GM23338 (cell line): ENCODE measurements around the gene BCL2L13. TPM values are rescaled to one million over a fixed set of nuclear protein-coding genes. Genes with fewer than 3 reads are reported as not detected.

ENCODE experiments used
- ATAC-seq: fragments of 200-7000 bp; cut with Tn5 transposase; 3 replicates; pipeline ENCODE4 v1.9.1; 2020
- DNase-seq: peaks from one replicate; pipeline ENCODE4 v3.0.0-alpha.2; 2015; ENCODE audit warnings: low spot score
- H2AFZ ChIP-seq: fragments of 200-600 bp; sonication (generic); 2 replicates; pipeline ENCODE4 v1.8.0; 2016; ENCODE audit warnings: antibody characterized with exemption, mild to moderate bottlenecking, moderate library complexity
- H3F3A ChIP-seq: fragments of 200-600 bp; sonication (generic); replicated peaks from 2 replicates; pipeline ENCODE4 v1.8.0; 2017; ENCODE audit warnings: antibody characterized with exemption, mixed run types, low read depth
- H3K27ac ChIP-seq: fragments of 200-600 bp; sonication (generic); 2 replicates; pipeline ENCODE4 v1.6.1; 2016; ENCODE audit warnings: low read depth
- H3K27me3 ChIP-seq: fragments of 200-600 bp; sonication (generic); 2 replicates; pipeline ENCODE4 v1.8.0; 2016; ENCODE audit warnings: mild to moderate bottlenecking, mixed run types, moderate library complexity; ENCODE audit not compliant: insufficient read depth
- H3K36me3 ChIP-seq: fragments of 200-600 bp; sonication (generic); 2 replicates; pipeline ENCODE4 v1.8.0; 2016; ENCODE audit warnings: mild to moderate bottlenecking; ENCODE audit not compliant: insufficient read depth
- H3K4me1 ChIP-seq: fragments of 200-600 bp; sonication (generic); 2 replicates; pipeline ENCODE4 v1.8.0; 2016; ENCODE audit warnings: mild to moderate bottlenecking, moderate library complexity; ENCODE audit not compliant: insufficient read depth
- H3K4me2 ChIP-seq: fragments of 200-600 bp; sonication (generic); 2 replicates; pipeline ENCODE4 v1.7.1; 2017; ENCODE audit warnings: mixed run types
- H3K4me3 ChIP-seq: fragments of 200-600 bp; sonication (generic); 2 replicates; pipeline ENCODE4 v1.6.1; 2016; ENCODE audit warnings: mixed run types
- H3K79me2 ChIP-seq: fragments of 200-600 bp; sonication (generic); replicated peaks from 2 replicates; pipeline ENCODE4 v1.8.0; 2017; ENCODE audit warnings: mild to moderate bottlenecking; ENCODE audit not compliant: insufficient read depth
- H3K9me2 ChIP-seq: fragments of 200-600 bp; sonication (generic); 2 replicates; pipeline ENCODE4 v1.8.0; 2017; ENCODE audit not compliant: insufficient read depth
- H4K20me1 ChIP-seq: fragments of 200-600 bp; sonication (generic); replicated peaks from 2 replicates; pipeline ENCODE4 v1.8.0; 2017; ENCODE audit warnings: mild to moderate bottlenecking; ENCODE audit not compliant: insufficient read depth
- H3K27ac Mint-ChIP-seq: 2 replicates; pipeline ENCODE4 v1.8.0; 2020; ENCODE audit warnings: inconsistent platforms, mild to moderate bottlenecking, moderate library complexity, mixed read lengths
- H3K27me3 Mint-ChIP-seq: 3 replicates; pipeline ENCODE4 v1.8.0; 2022; ENCODE audit warnings: low read depth, mild to moderate bottlenecking, moderate library complexity, mixed read lengths, inconsistent platforms; ENCODE audit not compliant: insufficient read depth, poor library complexity
- H3K36me3 Mint-ChIP-seq: 3 replicates; pipeline ENCODE4 v1.8.0; 2021; ENCODE audit warnings: low read depth, mild to moderate bottlenecking, inconsistent platforms, moderate library complexity, mixed read lengths
- H3K4me1 Mint-ChIP-seq: 3 replicates; pipeline ENCODE4 v1.8.0; 2020; ENCODE audit warnings: mild to moderate bottlenecking, inconsistent platforms, mixed read lengths
- H3K4me3 Mint-ChIP-seq: 3 replicates; pipeline ENCODE4 v1.8.0; 2021; ENCODE audit warnings: moderate library complexity, mild to moderate bottlenecking, inconsistent platforms, mixed read lengths
- H3K9me3 Mint-ChIP-seq: 3 replicates; pipeline ENCODE4 v1.8.0; 2020; ENCODE audit warnings: moderate library complexity, mild to moderate bottlenecking, inconsistent platforms, mixed read lengths
- CREB1 ChIP-seq: fragments of 250-450 bp; sonication (Bioruptor Pico); IDR thresholded peaks from 2 replicates; pipeline ENCODE4 v1.5.0; 2020; ENCODE audit warnings: low read depth, mild to moderate bottlenecking, moderate library complexity
- CTCF ChIP-seq, 2 experiments: fragments of 200-600 bp in 1 of 2; sonication (generic) in 1 of 2; conservative IDR thresholded peaks; 2 replicates each; pipeline versions ENCODE4 v1.5.1 to v1.6.1; 2016 to 2017; ENCODE audit warnings: antibody characterized with exemption in 2 of 2, low read depth in 2 of 2, mild to moderate bottlenecking in 2 of 2, moderate library complexity in 1 of 2
- EZH2 ChIP-seq: fragments of 200-600 bp; sonication (generic); IDR thresholded peaks from one replicate; pipeline ENCODE4 v1.8.0; 2017; ENCODE audit warnings: antibody characterized with exemption, mild to moderate bottlenecking, low read depth; ENCODE audit not compliant: unreplicated experiment
- EZH2phosphoT487 ChIP-seq: fragments of 200-600 bp; sonication (generic); IDR thresholded peaks from one replicate; pipeline ENCODE4 v1.8.1; 2018; ENCODE audit warnings: antibody characterized with exemption; ENCODE audit not compliant: unreplicated experiment
- JUNB ChIP-seq: IDR thresholded peaks from one replicate; pipeline ENCODE4 v1.6.1; 2016; ENCODE audit warnings: antibody characterized with exemption; ENCODE audit not compliant: unreplicated experiment
- NANOG ChIP-seq: IDR thresholded peaks from 2 replicates; pipeline ENCODE4 v1.6.1; 2016; ENCODE audit warnings: antibody characterized with exemption, borderline replicate concordance
- POLR2AphosphoS5 ChIP-seq: IDR thresholded peaks from 2 replicates; pipeline ENCODE4 v1.6.1; 2016; ENCODE audit warnings: antibody characterized with exemption, low read depth
- REST ChIP-seq: IDR thresholded peaks from one replicate; pipeline ENCODE4 v1.6.1; 2018; ENCODE audit warnings: antibody characterized with exemption; ENCODE audit not compliant: unreplicated experiment
- STAT1 ChIP-seq: IDR thresholded peaks from one replicate; pipeline ENCODE4 v1.6.1; 2016; ENCODE audit warnings: antibody characterized with exemption; ENCODE audit not compliant: unreplicated experiment
- ZNF114 ChIP-seq: fragments of 250-450 bp; sonication (Bioruptor Pico); IDR thresholded peaks from 2 replicates; pipeline ENCODE4 v1.5.0; 2020; ENCODE audit warnings: mild to moderate bottlenecking, moderate library complexity
- ZNF331 ChIP-seq: fragments of 250-450 bp; sonication (Bioruptor Pico); IDR thresholded peaks from 2 replicates; pipeline ENCODE4 v1.5.0; 2020; ENCODE audit warnings: low read depth, mild to moderate bottlenecking, moderate library complexity
- polyA plus RNA-seq: library from polyadenylated mRNA; unstranded; fragments of >200 nt; fragmentation: Nextera tagmentation; extraction: Ambion mirVana; gene quantifications from 2 replicates; pipeline ENCODE4 v1.2.1, GENCODE V29; 2016
- total RNA-seq: library from RNA; depleted of rRNA; stranded (reverse); fragments of >200 nt; shearing (Covaris generic); gene quantifications from 2 replicates; pipeline ENCODE4 v1.2.3, GENCODE V29; 2014
- TF ChIP-seq, protein P1 (sequence below): IDR thresholded peaks from 2 replicates; pipeline ENCODE4 v1.6.1; 2016; ENCODE audit warnings: antibody characterized with exemption
- TF ChIP-seq, protein P2 (sequence below): fragments of 250-450 bp; sonication (Bioruptor Pico); IDR thresholded peaks from 2 replicates; pipeline ENCODE4 v1.5.0; 2020; ENCODE audit warnings: mild to moderate bottlenecking, moderate library complexity

BCL2L13 gene
- total and polyA plus RNA-seq, 2 experiments from 2014 or later = 22.4 to 32.3 TPM

- H3K27me3 ChIP-seq = no peaks in the 10 kb centered on the region
- H3K4me1 Mint-ChIP-seq = peaks cover 3% of the 10 kb centered on the region; the same call in 1 of the 3 replicates
- H2AFZ ChIP-seq = no peak overlapping the region
- H3F3A ChIP-seq = 0 out of 2 replicates have a peak, but pooled peaks cover 2% of the 10 kb centered on the region
- H3K27ac ChIP-seq = peak overlapping the region; percentile 75
- H3K4me1 ChIP-seq = no peaks in the 10 kb centered on the region; the same call in 1 of the 2 replicates
- H3K4me3 ChIP-seq = peak overlapping the region; percentile 69
- H3K4me2 ChIP-seq = peak overlapping the region; percentile 98
- H3K27me3 Mint-ChIP-seq = peaks cover 2% of the 10 kb centered on the region
- no peaks in the 10 kb centered on the region for H3K9me2 ChIP-seq
- ATAC-seq (no peak; the same call in 2 of the 3 replicates), DNase-seq (peak; percentile 8)
- H3K9me3 Mint-ChIP-seq = no peaks in the 10 kb centered on the region
- H3K36me3 Mint-ChIP-seq = 0 out of 3 replicates have a peak, but pooled peaks cover 2% of the 10 kb centered on the region
- peak overlapping the region; percentile 99 for H3K27ac Mint-ChIP-seq
- H3K4me3 Mint-ChIP-seq = peak overlapping the region; percentile 96
- peaks cover 2% of the 10 kb centered on the region; the same call in 1 of the 2 replicates for H3K36me3 ChIP-seq
- peaks cover 16% of the 10 kb centered on the region for H4K20me1 ChIP-seq
- H3K79me2 ChIP-seq = peaks cover 55% of the 10 kb centered on the region
- TF ChIP-seq EZH2 (no peak), NANOG (no peak), POLR2AphosphoS5 (no peak), REST (no peak), JUNB (no peak), CREB1 (no peak), ZNF114 (no peak), STAT1 (no peak), EZH2phosphoT487 (no peak), CTCF (conservative IDR thresholded peaks at IDR 0.05; ENCODE audit: low read depth in 2 of 2) (no peak), ZNF331 (CRISPR knock-in tag) (no peak)
- TF ChIP-seq, protein P1, sequence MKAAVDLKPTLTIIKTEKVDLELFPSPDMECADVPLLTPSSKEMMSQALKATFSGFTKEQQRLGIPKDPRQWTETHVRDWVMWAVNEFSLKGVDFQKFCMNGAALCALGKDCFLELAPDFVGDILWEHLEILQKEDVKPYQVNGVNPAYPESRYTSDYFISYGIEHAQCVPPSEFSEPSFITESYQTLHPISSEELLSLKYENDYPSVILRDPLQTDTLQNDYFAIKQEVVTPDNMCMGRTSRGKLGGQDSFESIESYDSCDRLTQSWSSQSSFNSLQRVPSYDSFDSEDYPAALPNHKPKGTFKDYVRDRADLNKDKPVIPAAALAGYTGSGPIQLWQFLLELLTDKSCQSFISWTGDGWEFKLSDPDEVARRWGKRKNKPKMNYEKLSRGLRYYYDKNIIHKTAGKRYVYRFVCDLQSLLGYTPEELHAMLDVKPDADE = no peak
- TF ChIP-seq, protein P2, sequence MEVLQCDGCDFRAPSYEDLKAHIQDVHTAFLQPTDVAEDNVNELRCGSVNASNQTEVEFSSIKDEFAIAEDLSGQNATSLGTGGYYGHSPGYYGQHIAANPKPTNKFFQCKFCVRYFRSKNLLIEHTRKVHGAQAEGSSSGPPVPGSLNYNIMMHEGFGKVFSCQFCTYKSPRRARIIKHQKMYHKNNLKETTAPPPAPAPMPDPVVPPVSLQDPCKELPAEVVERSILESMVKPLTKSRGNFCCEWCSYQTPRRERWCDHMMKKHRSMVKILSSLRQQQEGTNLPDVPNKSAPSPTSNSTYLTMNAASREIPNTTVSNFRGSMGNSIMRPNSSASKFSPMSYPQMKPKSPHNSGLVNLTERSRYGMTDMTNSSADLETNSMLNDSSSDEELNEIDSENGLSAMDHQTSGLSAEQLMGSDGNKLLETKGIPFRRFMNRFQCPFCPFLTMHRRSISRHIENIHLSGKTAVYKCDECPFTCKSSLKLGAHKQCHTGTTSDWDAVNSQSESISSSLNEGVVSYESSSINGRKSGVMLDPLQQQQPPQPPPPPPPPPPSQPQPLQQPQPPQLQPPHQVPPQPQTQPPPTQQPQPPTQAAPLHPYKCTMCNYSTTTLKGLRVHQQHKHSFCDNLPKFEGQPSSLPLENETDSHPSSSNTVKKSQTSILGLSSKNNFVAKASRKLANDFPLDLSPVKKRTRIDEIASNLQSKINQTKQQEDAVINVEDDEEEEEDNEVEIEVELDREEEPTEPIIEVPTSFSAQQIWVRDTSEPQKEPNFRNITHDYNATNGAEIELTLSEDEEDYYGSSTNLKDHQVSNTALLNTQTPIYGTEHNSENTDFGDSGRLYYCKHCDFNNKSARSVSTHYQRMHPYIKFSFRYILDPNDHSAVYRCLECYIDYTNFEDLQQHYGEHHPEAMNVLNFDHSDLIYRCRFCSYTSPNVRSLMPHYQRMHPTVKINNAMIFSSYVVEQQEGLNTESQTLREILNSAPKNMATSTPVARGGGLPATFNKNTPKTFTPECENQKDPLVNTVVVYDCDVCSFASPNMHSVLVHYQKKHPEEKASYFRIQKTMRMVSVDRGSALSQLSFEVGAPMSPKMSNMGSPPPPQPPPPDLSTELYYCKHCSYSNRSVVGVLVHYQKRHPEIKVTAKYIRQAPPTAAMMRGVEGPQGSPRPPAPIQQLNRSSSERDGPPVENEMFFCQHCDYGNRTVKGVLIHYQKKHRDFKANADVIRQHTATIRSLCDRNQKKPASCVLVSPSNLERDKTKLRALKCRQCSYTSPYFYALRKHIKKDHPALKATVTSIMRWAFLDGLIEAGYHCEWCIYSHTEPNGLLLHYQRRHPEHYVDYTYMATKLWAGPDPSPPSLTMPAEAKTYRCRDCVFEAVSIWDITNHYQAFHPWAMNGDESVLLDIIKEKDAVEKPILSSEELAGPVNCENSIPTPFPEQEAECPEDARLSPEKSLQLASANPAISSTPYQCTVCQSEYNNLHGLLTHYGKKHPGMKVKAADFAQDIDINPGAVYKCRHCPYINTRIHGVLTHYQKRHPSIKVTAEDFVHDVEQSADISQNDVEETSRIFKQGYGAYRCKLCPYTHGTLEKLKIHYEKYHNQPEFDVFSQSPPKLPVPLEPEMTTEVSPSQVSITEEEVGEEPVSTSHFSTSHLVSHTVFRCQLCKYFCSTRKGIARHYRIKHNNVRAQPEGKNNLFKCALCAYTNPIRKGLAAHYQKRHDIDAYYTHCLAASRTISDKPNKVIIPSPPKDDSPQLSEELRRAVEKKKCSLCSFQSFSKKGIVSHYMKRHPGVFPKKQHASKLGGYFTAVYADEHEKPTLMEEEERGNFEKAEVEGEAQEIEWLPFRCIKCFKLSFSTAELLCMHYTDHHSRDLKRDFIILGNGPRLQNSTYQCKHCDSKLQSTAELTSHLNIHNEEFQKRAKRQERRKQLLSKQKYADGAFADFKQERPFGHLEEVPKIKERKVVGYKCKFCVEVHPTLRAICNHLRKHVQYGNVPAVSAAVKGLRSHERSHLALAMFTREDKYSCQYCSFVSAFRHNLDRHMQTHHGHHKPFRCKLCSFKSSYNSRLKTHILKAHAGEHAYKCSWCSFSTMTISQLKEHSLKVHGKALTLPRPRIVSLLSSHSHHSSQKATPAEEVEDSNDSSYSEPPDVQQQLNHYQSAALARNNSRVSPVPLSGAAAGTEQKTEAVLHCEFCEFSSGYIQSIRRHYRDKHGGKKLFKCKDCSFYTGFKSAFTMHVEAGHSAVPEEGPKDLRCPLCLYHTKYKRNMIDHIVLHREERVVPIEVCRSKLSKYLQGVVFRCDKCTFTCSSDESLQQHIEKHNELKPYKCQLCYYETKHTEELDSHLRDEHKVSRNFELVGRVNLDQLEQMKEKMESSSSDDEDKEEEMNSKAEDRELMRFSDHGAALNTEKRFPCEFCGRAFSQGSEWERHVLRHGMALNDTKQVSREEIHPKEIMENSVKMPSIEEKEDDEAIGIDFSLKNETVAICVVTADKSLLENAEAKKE (CRISPR knock-in tag) = no peak
These were observed 10.6 kb upstream of the BCL2L13 start for GRCh38 chr22:17627961-17628405.
